Stimulated activated CD8-positive, alpha-beta memory T cell treated with anti-CD3 and anti-CD28 coated beads, Interleukin-4, amount 100 ng/mL, for 24 hours (primary cell): ENCODE data around the gene GCC2.
"Not testable (repeated sequence)": the region's sequence is repeated elsewhere in the genome, so short reads cannot be mapped to it uniquely, and the experiment has no call there.

ENCODE experiments used
- DNase-seq: peaks from one replicate; pipeline ENCODE4 v3.0.0-alpha.2; 2020; ENCODE audit warnings: low read depth

The GCC2 gene

DNA sequence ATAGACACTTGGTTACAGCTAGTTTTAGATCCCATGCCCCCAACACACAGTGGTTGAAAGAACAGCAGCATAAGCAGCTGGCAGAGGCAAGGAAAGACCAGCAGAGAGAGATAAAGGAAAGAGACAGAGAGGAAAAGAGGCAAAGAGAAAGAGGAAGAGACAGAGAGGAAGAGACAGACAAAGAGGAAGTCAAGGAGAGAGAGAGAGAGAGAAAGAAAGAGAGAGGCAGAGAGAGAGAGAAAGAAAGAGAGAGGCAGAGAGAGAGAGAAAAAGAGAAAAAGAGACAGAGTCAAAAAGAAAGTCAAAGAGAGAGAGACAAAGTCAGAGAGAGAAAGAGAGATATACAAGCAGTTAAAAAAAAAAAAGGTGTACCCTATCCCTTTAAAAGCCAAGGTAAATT, 76.3 kb downstream of the GCC2 start:
- DNase-seq, result not testable (repeated sequence)

DNA sequence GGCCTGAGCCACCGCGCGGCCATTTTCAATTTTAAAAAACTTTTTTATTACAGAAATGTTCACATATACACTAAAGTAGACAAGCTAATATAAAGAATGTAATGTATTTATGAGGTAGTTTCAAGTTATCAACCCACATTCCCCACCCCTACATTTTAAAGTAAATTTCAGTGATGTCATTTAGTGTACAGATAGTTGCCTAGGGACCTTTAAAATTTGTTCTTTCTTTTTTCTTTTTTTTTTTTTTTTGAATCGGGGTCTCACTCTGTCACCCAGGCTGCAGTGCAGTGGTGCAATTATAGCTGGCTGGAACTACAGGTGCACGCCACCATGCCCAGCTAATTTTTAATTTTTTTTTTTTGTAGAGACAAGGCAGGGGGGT, 82.7 kb downstream of the GCC2 start:
- DNase-seq, result no peak

DNA sequence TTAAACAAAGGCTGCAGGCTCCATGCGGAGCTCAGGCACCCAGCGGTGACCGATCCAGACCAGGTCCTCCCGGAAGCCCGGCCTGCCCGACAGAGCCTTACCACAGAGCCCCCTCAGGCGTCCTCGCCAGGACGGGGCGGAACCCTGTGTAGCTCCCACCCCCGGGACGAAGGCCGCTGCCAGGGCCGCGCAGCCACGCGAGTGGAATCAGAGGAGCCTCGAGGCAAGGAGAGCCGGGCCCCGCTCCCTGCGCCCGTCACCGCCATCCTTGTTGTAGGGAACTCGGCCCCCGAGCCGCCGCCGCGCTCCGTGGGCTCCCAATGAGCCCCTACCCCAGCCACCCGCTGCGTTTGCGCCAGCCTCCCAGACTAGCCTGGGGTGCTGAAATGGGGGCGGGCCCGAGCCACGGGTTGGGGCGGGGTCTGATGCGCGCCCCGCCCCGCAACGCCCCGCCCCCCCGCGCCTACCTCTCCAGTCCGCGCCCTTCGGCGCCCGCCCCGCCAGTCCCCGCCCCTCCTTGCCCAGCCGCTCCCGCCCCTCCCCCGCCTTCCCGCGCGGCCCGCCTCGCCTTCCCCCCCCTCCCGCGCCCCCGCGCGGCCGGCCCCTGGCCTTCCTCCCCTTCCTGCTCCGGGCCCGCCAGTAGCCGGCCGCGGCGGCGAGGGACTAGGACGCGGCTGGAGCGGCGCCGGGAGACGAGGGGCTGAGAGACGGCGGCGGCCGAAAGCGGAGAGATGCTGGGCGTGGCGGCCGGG, 85.0 kb downstream of the GCC2 start, which contains the start of gene LIMS1:
Gene LIMS1, plus strand, starts transcription at position 639 of the 752 bp plus-strand sequence. Its CDS starts 93 bp downstream, at position 732.
- peak; percentile 84 for DNase-seq

DNA sequence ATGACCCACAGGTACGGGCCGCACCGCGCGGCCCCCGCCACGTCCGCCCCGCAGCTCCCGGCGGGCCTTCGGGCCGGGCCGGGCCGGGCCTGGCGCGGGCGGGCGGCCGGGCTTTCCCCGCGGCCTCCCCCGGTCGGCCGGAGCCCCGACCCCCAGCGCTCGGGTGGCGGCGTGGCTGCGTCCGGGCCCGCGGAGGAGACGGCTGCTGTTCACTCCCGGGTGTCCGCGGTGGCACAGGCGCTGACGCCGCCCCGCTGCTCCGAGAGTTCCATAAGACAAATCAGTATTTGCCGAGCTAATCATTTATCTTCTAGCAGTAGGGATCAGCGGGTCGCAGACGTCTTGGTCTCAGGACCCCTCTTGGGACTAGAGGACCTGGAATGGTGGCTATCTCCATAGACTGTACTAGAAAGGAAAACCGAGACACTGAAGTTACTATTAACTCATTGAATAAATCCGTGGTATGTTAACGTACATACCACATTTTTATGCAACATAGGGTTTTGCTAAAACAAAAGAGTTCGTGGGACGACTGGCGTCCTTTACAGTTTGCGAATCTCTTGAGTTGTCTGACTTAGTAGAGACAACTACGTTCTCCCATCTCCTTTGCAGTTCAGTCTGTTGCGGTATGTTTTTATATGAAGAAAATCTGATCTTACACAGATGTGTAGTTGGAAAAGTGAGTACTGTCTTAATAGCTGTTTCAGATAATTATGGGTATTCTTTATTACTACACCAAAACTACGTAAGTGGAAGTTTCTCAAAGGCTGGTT, 85.8 kb downstream of the GCC2 start:
- peak; percentile 22 for DNase-seq

DNA sequence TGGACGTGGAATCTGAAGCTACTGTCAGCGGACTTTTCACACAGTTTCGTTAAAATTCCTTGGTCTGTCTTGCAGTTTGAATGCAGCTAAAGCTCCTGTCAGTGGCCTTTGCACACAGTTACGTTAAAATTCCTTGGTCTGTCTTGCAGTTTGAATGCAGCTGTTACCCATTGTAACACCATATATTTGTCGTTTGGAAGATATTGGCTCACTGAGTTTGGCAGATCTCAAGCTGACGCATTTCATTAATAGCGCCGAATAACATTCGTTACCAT, 86.3 kb downstream of the GCC2 start:
- no peak for DNase-seq

DNA sequence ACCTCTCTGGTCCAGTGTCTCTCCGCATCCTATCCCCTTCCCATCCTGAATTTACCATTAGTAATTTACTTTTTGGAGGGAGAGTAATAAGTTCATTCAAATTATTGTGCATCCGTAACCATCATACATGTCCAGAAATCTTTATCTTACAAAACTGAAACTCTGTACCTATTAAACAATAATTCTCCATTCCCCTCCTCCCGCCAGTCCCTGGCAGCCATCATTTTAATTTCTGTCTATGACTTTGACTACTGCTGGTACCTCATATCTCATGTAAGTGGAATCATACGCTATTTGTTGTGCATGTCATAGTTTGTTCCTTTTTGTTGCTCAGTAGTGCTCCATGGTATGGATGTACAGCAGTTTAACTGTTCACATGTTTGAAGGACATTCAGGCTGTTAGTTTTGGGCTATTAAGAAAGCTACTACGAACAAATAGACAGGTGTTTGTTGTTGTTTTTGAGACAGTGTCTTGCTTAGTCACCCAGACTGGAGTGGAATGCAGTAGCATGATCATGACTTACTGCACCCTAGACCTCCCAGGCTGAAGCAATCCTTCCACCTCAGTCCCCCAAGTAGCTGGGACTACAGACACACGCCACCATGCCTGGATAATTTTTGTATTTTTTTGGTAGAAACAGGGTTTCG, 87.3 kb downstream of the GCC2 start:
- DNase-seq, result no peak

DNA sequence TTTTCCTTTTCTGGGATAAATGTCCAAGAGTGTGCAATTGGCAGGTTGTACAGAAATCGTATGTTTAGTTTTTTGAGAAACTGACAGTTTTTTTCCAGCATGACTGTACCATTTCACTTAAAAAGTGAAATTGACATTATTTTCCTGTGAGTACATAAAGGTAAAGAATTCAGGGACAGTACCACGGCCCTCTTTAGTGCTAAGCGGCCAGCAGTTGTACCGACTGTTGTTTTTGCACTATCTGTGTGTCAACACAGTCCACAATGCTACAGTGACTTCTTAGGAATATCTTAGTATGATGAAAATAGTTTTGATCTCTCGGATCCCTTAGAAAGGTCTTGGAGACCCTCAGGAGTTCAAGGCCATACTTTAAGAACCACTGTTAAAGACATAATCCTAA, 87.9 kb downstream of the GCC2 start:
- no peak for DNase-seq

DNA sequence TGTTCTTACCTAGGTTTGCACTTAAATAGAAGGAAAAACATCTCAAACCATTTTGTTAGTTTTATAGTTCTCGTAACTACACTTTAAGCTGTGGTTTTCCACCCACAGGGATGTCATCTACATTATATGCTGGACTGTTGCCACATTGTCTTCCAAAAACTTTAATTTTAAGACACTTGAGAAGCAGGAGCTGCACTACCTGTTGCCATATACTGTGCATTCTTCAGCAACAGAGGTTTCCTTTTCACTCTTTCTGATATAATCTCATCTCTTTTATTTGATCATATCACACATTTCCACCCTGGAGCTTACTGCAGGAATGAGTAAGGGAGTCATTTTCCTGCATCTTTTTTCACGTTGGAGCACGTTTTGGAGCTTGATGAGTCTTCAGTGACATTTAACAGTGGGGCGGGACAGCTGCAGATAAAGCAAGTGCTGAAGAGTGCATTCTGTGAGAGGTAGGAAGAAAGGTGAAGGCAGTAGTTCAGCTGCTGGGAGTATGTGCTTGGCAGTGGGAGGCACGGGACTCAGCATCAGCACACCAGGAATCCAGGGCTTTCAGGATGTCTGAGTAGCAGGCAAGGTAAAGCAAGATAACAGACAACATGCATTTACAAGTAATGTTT, 89.1 kb downstream of the GCC2 start:
- DNase-seq, result no peak

DNA sequence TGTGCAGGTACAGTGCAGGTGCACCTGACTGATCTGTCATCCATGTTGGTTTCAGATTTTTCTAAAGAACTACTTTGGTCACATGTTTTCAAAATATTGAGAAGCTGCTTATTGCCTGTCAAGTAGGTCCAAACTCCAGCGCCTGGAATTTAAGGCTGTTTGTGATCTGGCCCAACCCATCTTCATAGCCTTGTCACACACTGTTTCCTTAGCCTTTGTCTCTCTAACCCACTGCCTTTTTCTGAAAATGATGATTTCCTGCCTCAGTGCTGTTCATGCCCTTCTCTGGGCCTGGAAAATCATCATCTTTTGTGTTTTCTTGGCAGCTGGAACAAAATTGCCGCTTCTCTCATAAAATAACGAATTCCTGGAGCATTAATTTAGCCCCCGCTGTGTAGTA, 92.4 kb downstream of the GCC2 start:
- DNase-seq, result no peak

DNA sequence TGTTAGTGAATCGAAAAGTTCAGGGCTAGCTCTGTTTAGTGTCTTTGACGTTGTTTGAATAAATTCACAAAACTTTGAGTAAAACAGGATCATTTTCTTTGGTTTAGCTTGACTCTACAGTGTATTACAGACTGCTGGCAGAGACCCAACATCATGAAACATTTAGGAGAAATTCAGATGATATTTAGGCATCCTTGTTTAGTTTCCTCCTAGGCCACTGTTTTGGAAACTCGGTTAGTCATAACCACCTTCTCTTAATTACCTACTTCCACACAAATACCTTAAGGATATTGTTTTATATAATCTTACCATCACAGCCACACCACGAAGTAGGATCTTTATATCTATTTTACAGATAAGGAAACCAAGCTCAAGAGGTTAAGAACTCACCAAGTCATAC, 93.1 kb downstream of the GCC2 start:
- DNase-seq, result no peak

DNA sequence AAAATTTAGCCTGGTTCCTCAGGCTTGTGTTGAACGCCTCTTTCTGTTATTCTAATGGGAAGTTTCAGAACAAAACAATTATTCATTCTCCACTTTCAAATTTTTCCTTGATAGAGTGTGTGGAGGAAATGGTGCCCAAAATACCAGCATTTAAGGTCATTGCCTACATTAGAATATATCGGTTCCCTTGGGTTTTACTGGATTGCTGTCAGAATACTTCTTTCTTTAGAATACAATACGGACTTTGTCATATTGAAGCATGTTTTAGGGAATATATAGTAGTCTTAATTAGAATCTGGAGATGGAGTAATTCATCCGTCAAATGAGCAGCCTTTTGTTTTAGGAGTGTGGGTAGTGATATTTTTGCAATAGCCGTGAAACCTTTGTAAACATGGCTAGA, 98.6 kb downstream of the GCC2 start:
- DNase-seq, result no peak

DNA sequence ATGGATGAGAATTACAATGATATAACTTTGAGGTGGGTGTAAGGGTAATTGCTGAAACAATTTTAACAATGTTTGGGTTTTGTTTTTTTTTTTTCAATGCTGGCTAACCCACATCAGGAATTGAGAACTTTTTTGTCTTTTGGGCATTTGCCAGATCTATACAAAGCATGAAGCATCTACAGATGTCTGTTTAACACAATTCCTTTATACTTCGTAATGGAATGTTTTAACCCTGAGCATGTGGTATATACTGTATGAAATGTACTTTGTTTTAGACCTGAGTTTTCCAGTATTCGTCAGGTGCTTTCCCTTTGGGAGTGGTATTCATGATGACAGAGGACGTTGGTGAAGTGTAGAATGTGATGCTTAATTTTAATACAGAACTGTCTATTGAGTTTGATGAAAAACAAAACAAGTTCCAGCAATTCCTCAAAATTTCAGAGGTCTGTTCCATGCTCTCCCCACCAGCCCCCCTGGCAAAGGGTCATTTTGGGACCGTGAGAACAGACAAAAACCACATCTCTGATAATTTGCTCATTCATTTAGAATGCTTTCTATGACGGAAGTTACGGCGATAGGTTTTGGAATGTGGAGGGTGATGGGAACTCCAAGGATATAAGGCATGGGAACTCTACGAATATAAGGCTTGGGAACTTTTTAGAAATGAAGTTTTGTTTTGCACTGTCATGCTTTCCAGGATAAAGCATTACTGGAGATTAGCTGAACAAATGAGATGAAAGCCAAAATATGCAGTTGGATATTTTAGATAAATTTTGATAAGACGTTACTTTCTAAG, 99.4 kb downstream of the GCC2 start:
- no peak for DNase-seq

DNA sequence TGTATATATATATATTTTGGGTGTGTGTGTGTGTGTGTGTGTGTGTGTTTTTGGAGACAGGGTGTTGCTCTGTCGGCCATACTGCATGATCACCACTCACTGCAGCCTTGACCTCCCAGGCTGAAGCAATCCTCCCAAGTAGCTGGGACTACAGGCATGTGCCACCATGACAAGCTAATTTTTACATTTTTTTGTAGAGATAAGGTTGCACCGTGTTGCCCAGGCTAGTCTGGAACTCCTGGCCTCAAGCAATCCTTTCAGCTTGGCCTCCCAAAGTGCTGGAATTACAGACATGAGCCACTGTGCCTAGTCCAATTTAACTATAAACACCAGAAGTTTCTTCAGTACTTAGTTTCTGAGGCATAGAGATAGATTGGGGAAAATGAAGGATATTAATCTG, 103.6 kb downstream of the GCC2 start:
- DNase-seq, result no peak

DNA sequence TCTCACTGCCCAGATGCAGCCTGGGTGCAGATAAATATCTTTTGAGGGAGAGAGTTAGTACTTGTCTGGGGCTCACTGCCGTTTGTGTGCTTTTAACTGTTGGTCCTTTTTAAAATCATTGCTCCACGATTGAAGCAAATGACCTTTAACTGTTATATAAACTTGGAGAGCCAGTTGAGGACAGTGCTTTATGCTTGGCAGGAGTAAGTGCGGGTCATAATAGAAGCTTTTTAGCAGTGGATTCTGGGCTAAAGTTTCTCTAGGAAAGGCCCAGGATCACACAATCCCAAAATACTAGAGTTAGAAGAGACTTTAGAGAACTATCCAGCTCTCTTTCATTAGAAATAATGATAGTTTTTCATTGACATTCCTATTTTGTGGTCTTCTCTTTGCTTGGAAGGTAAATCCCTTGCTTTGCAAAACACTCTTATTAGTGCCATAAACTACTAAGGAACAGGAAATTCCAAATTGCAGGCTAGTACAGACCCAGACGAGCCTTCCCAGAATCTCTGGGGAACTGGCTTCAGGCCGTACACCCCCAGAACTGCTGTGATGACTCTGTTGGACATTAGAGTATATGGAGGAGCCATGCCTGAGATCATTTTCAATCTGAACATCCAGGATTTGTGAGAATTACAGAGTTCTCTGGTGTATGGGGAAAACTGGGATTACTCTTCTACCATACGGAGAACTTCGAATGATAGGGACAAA, 104.4 kb downstream of the GCC2 start:
- no peak for DNase-seq

DNA sequence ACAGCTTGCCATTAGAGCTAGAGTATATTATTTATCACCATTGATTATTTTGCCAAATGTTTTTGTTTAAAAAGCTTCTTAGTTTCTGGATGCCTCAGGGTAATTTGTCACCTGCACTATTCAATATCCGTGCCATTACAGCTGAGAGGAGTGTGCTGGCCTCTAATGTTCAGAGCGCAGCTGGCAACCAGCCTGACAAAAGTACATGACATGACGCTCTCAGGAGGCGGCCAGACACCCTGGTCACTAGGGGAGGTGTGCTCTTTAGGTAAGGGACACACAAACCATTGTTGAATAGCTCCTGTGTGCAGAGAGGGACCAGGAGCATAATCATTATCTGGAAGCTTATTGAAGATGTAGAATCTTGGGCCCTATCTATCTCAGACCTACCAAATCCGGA, 105.5 kb downstream of the GCC2 start:
- no peak for DNase-seq

DNA sequence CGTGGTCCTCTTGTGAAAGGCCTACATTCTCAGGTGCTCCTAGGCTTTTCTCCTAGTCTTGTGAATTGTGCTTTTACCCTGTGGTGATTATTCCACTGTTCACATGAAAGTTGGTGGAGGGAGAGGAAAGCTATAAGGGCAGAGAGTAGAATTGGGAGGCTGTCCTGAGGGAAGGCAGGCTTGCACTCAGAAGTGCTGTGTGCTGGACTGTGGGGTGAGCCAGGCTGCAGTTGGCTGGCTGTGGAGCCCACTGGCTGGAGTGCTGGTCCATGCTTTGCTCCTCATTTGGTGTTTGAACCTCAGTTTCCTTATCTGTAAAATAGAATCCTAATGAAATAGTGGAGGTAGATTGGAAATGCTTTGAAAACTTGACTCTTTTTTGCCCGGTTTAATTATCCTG, 106.6 kb downstream of the GCC2 start:
- DNase-seq, result no peak

DNA sequence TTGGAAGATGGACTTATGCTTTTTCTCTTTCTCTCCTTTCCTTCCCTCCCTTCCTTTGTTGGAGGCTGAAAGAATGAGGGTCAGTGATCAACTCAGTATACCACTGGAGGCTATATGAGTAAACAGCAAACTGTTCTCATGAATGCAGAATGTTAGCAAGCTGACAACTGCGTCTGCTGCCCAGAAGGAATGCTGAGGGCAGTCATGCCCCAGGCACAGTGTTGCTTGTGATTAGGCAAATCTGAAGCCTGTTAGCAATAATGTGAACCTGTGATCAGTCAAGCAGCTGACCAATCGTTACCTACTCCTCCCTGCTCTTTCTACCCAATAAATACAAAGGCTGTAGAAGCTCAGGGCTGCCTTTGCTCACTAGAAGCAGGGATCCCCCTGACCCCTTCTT, 107.6 kb downstream of the GCC2 start:
- DNase-seq, result not testable (repeated sequence)
